ENCODE results near the gene CACNA2D1. TPM values are rescaled to one million over a fixed set of nuclear protein-coding genes. Genes with fewer than 3 reads are reported as not detected.

The CACNA2D1 gene
- polyA plus RNA-seq, 1 experiment: 6.0 TPM

- no peak for TF ChIP-seq CTCF (IDR thresholded peaks at IDR 0.05; ENCODE audit: insufficient read depth, low read depth, low read length)
- CTCF ChIA-PET: no interaction called here
- DNase-seq (ENCODE audit: low read depth): no peak
- no peaks in the 10 kb centered on the region for H3K27me3 ChIP-seq (ENCODE audit: control insufficient read depth, insufficient read depth, low read length)
- H3K4me3 ChIP-seq (ENCODE audit: low read depth, low read length): no peak overlapping the region
- POLR2A ChIA-PET: no interaction called here
- no peaks in the 10 kb centered on the region for H3K36me3 ChIP-seq (ENCODE audit: control insufficient read depth, insufficient read depth, low read length)
Measured at GRCh38 chr7:82406937-82407336, 36.6 kb downstream of the CACNA2D1 start.

- ChIA-PET CTCF (no interaction called here), POLR2A (no interaction called here)
- no peak for DNase-seq (ENCODE audit: low read depth)
- Histone ChIP-seq H3K36me3 (ENCODE audit: control insufficient read depth, insufficient read depth, low read length) (no peaks in the 10 kb centered on the region), H3K4me3 (ENCODE audit: low read depth, low read length) (no peak overlapping the region), H3K27me3 (ENCODE audit: control insufficient read depth, insufficient read depth, low read length) (no peaks in the 10 kb centered on the region)
- TF ChIP-seq CTCF (IDR thresholded peaks at IDR 0.05; ENCODE audit: insufficient read depth, low read depth, low read length): no peak
Measured at GRCh38 chr7:82405301-82405700, 38.3 kb downstream of the CACNA2D1 start.

GRCh38 chr7:82404652-82405051 is 38.9 kb downstream of the CACNA2D1 start:
- Histone ChIP-seq H3K4me3 (ENCODE audit: low read depth, low read length) (no peak overlapping the region), H3K36me3 (ENCODE audit: control insufficient read depth, insufficient read depth, low read length) (no peaks in the 10 kb centered on the region), H3K27me3 (ENCODE audit: control insufficient read depth, insufficient read depth, low read length) (no peaks in the 10 kb centered on the region)
- no peak for DNase-seq (ENCODE audit: low read depth)
- TF ChIP-seq CTCF (IDR thresholded peaks at IDR 0.05; ENCODE audit: insufficient read depth, low read depth, low read length): no peak
- ChIA-PET POLR2A (no interaction called here), CTCF (no interaction called here)

GRCh38 chr7:82404094-82404493 is 39.5 kb downstream of the CACNA2D1 start:
- H3K27me3 ChIP-seq (ENCODE audit: control insufficient read depth, insufficient read depth, low read length): no peaks in the 10 kb centered on the region
- CTCF ChIA-PET: no interaction called here
- POLR2A ChIA-PET: no interaction called here
- H3K4me3 ChIP-seq (ENCODE audit: low read depth, low read length): no peak overlapping the region
- DNase-seq (ENCODE audit: low read depth): no peak
- no peaks in the 10 kb centered on the region for H3K36me3 ChIP-seq (ENCODE audit: control insufficient read depth, insufficient read depth, low read length)
- TF ChIP-seq CTCF (IDR thresholded peaks at IDR 0.05; ENCODE audit: insufficient read depth, low read depth, low read length): no peak

GRCh38 chr7:82397879-82398524 is 45.6 kb downstream of the CACNA2D1 start:
- H3K4me3 ChIP-seq (ENCODE audit: low read depth, low read length): no peak overlapping the region
- H3K36me3 ChIP-seq (ENCODE audit: control insufficient read depth, insufficient read depth, low read length): no peaks in the 10 kb centered on the region
- no peak for DNase-seq (ENCODE audit: low read depth)
- no peaks in the 10 kb centered on the region for H3K27me3 ChIP-seq (ENCODE audit: control insufficient read depth, insufficient read depth, low read length)
- no peak for TF ChIP-seq CTCF (IDR thresholded peaks at IDR 0.05; ENCODE audit: insufficient read depth, low read depth, low read length)
- POLR2A ChIA-PET: no interaction called here
- CTCF ChIA-PET: no interaction called here
